ENCODE results near the gene ANTXR1. TPM values are rescaled to one million over a fixed set of nuclear protein-coding genes. Genes with fewer than 3 reads are reported as not detected.

Gene ANTXR1
- total and polyA plus RNA-seq, 2 donors (not counting 3 experiments of a cell fraction or from before 2014, with no cell fraction given) = 4.2 to 17.3 TPM

DNA sequence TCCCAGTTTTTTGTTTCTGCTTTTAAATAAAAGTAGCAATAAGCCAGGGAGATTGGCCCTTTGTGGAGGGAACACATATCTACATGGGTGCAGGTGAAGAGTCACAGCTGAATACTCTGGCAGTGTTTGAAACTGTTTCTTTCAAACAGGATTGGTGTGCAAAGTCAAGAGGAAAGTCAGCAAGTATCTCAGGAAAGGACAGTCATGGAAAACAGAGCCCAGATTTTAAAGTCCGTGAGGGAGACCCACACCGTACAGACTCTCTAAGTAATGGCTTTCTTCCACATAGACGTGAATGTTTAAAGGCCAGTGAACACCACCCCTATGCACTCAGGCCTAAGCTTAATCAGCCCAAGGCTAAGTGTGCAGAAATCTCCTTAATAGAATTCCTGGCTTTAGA, 278.7 kb downstream of the ANTXR1 start:
- BruUV-seq (replicated peaks) = no TSS peak
- no peak for TF ChIP-seq EZH2 (IDR thresholded peaks at IDR 0.05; ENCODE audit: borderline replicate concordance, low read depth, low read length, severe bottlenecking)
- Histone ChIP-seq H3K9me1 (replicated peaks; ENCODE audit: control insufficient read depth, extremely low read depth, insufficient read depth, low read length) (no peaks in the 10 kb centered on the region), H3K79me2 (ENCODE audit: control insufficient read depth, insufficient read depth, low read length) (no peaks in the 10 kb centered on the region), H4K20me1 (replicated peaks; ENCODE audit: control insufficient read depth, extremely low read depth, insufficient read depth, low read length) (no peaks in the 10 kb centered on the region), H3K4me1 (ENCODE audit: control insufficient read depth, extremely low read depth, insufficient read depth, low read length) (no peaks in the 10 kb centered on the region), H3K4me3 (replicated peaks in 1 of 3; ENCODE audit: insufficient read depth in 1 of 3, low read depth in 1 of 3, low read length in 3 of 3) (no peak overlapping the region), H3K27ac (ENCODE audit: insufficient read depth, low read depth, low read length) (no peak overlapping the region), H3K36me3 (ENCODE audit: control insufficient read depth in 2 of 2, extremely low read depth in 1 of 2, insufficient read depth in 2 of 2, low read length in 2 of 2) (no peaks in the 10 kb centered on the region), H3K9me3 (replicated peaks; ENCODE audit: control insufficient read depth, insufficient read depth, low read length) (no peaks in the 10 kb centered on the region), H3K4me2 (ENCODE audit: insufficient read depth, low read length) (no peak overlapping the region), H2AFZ (ENCODE audit: low read depth, low read length) (no peak overlapping the region), H3K27me3 (ENCODE audit: control insufficient read depth in 2 of 2, insufficient read depth in 2 of 2, low read length in 2 of 2) (no peaks in the 10 kb centered on the region), H3K9ac (replicated peaks; ENCODE audit: extremely low read depth, insufficient read depth, low read length) (no peak overlapping the region)
- intact Hi-C loops (cut with micrococcal nuclease) (no loop called here), dilution Hi-C loops (cut with MboI; ENCODE audit: extremely low pct_ligation_motif_present, low sequenced_read_pairs) (no loop called here)
- ChIA-PET CTCF (no interaction called here), POLR2A (no interaction called here)
- DNase-seq (ENCODE audit: low read depth, low spot score) = no peak
- no peak for FAIRE-seq

DNA sequence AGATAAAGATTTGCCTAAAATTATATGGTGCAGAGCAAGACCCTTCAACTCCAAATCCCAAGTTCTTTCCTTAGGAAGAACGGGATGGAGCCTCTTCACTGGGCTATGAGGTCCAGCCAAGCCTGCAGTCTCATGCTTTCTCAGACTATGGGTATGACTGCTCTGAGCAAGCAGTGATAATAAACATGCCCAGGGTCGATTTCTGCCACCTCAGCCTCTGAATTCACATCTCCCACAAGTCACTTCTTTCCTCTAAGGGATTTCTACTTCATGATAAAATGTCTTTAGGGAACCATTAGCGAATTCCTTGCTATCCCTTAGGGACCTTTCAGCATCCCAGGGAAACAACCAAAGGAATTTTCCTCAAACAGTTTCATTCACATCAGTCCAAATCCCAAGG, 279.3 kb downstream of the ANTXR1 start:
- no peaks in the 10 kb centered on the region for H4K20me1 ChIP-seq (replicated peaks; ENCODE audit: control insufficient read depth, extremely low read depth, insufficient read depth, low read length)
- H3K4me3 ChIP-seq (replicated peaks in 1 of 3; ENCODE audit: insufficient read depth in 1 of 3, low read depth in 1 of 3, low read length in 3 of 3) = no peak overlapping the region
- H3K79me2 ChIP-seq (ENCODE audit: control insufficient read depth, insufficient read depth, low read length) = no peaks in the 10 kb centered on the region
- TF ChIP-seq EZH2 (IDR thresholded peaks at IDR 0.05; ENCODE audit: borderline replicate concordance, low read depth, low read length, severe bottlenecking) (no peak), MYC (IDR thresholded peaks at IDR 0.05; ENCODE audit: low read depth, low read length) (no peak), FOS (IDR thresholded peaks at IDR 0.05; ENCODE audit: borderline replicate concordance, insufficient read depth, low read length) (no peak), GATA2 (IDR thresholded peaks at IDR 0.05; ENCODE audit: insufficient read depth, insufficient read length, low read depth, low read length) (no peak), POLR2A (IDR thresholded peaks at IDR 0.05; ENCODE audit: low read depth, low read length) (no peak), JUN (IDR thresholded peaks at IDR 0.05; ENCODE audit: borderline replicate concordance, insufficient read depth, insufficient read length, low read depth) (no peak), POLR2AphosphoS5 (IDR thresholded peaks at IDR 0.05; ENCODE audit: insufficient read depth, low read depth, low read length) (no peak)
- TF ChIP-seq, protein P1, sequence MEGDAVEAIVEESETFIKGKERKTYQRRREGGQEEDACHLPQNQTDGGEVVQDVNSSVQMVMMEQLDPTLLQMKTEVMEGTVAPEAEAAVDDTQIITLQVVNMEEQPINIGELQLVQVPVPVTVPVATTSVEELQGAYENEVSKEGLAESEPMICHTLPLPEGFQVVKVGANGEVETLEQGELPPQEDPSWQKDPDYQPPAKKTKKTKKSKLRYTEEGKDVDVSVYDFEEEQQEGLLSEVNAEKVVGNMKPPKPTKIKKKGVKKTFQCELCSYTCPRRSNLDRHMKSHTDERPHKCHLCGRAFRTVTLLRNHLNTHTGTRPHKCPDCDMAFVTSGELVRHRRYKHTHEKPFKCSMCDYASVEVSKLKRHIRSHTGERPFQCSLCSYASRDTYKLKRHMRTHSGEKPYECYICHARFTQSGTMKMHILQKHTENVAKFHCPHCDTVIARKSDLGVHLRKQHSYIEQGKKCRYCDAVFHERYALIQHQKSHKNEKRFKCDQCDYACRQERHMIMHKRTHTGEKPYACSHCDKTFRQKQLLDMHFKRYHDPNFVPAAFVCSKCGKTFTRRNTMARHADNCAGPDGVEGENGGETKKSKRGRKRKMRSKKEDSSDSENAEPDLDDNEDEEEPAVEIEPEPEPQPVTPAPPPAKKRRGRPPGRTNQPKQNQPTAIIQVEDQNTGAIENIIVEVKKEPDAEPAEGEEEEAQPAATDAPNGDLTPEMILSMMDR (IDR thresholded peaks at IDR 0.05; ENCODE audit: extremely low read depth in 1 of 2, insufficient read depth in 1 of 2, low read depth in 1 of 2, low read length in 2 of 2) = no peak
- TF ChIP-seq, protein P2, sequence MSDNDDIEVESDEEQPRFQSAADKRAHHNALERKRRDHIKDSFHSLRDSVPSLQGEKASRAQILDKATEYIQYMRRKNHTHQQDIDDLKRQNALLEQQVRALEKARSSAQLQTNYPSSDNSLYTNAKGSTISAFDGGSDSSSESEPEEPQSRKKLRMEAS (IDR thresholded peaks at IDR 0.05; ENCODE audit: insufficient read depth, insufficient read length) = no peak
- no peaks in the 10 kb centered on the region for H3K9me3 ChIP-seq (replicated peaks; ENCODE audit: control insufficient read depth, insufficient read depth, low read length)
- H3K9me1 ChIP-seq (replicated peaks; ENCODE audit: control insufficient read depth, extremely low read depth, insufficient read depth, low read length) = no peaks in the 10 kb centered on the region
- H3K4me1 ChIP-seq (ENCODE audit: control insufficient read depth, extremely low read depth, insufficient read depth, low read length) = no peaks in the 10 kb centered on the region
- DNase-seq (ENCODE audit: low read depth, low spot score) = no peak
- no peaks in the 10 kb centered on the region for H3K27me3 ChIP-seq (ENCODE audit: control insufficient read depth in 2 of 2, insufficient read depth in 2 of 2, low read length in 2 of 2)
- H3K4me2 ChIP-seq (ENCODE audit: insufficient read depth, low read length) = no peak overlapping the region
- no TSS peak for BruUV-seq (replicated peaks)
- ChIA-PET CTCF (no interaction called here), POLR2A (no interaction called here)
- no peaks in the 10 kb centered on the region for H3K36me3 ChIP-seq (ENCODE audit: control insufficient read depth in 2 of 2, extremely low read depth in 1 of 2, insufficient read depth in 2 of 2, low read length in 2 of 2)
- dilution Hi-C loops (cut with MboI; ENCODE audit: extremely low pct_ligation_motif_present, low sequenced_read_pairs) (no loop called here), intact Hi-C loops (cut with micrococcal nuclease) (no loop called here)
- no peak for FAIRE-seq
- no peak overlapping the region for H3K9ac ChIP-seq (replicated peaks; ENCODE audit: extremely low read depth, insufficient read depth, low read length)
- no peak overlapping the region for H2AFZ ChIP-seq (ENCODE audit: low read depth, low read length)
- no peak overlapping the region for H3K27ac ChIP-seq (ENCODE audit: insufficient read depth, low read depth, low read length)
